ENCODE measurements around the gene FARSA.
A peak's percentile ranks its signal among the peaks of the same experiment; 100 is the strongest.

The FARSA gene

GRCh38 chr19:12970070-12970820, 36.7 kb upstream of the FARSA start:
- ATAC-seq, result no peak
- TF ChIP-seq ZNF70 (CRISPR knock-in tag; IDR thresholded peaks at IDR 0.05) (peak; percentile 70), ZNF565 (CRISPR knock-in tag; conservative IDR thresholded peaks at IDR 0.05; ENCODE audit: low read depth) (no peak)

DNA sequence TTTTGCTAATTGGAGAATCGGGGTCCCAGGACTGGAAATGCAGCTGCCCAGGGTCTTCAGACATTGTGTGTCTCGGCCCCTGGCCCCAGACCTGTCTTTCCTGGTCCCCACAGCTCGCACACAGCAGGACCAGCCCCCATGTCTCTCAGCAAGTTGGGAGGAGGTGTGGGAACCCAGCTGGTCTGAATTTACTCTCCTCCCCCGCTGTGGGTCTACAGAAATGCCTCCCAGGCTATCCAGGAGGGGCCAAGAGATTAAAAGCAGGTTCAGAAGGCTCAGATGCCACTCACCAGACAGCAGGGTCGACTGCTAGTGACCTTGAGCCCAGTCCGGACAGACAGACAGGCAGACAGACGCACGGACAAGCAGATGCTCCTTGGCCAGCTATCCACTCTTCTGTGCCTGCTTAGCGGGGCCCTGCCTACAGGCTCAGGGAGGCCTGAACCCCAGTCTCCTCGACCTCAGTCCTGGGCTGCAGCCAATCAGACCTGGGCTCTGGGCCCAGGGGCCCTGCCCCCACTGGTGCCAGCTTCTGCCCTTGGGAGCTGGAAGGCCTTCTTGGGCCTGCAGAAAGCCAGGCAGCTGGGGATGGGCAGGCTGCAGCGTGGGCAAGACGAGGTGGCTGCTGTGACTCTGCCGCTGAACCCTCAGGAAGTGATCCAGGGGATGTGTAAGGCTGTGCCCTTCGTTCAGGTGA, 35.9 kb upstream of the FARSA start, which contains the start of gene DAND5:
DAND5 (plus strand) TSS at position 285 of the 697 bp plus-strand sequence; CDS start at position 370, 85 bp downstream.
- TF ChIP-seq ZNF565 (CRISPR knock-in tag; conservative IDR thresholded peaks at IDR 0.05; ENCODE audit: low read depth) (0 out of 2 replicates have a peak, but pooled peaks have one; percentile 14), PPARA (CRISPR knock-in tag; IDR thresholded peaks at IDR 0.05; ENCODE audit: borderline replicate concordance) (0 out of 2 replicates have a peak, but pooled peaks have one; percentile 47), ISL1 (CRISPR knock-in tag; IDR thresholded peaks at IDR 0.05) (no peak)
- TF ChIP-seq, protein P1, sequence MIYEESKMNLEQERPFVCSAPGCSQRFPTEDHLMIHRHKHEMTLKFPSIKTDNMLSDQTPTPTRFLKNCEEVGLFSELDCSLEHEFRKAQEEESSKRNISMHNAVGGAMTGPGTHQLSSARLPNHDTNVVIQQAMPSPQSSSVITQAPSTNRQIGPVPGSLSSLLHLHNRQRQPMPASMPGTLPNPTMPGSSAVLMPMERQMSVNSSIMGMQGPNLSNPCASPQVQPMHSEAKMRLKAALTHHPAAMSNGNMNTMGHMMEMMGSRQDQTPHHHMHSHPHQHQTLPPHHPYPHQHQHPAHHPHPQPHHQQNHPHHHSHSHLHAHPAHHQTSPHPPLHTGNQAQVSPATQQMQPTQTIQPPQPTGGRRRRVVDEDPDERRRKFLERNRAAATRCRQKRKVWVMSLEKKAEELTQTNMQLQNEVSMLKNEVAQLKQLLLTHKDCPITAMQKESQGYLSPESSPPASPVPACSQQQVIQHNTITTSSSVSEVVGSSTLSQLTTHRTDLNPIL (CRISPR knock-in tag; IDR thresholded peaks at IDR 0.05; ENCODE audit: low read depth), result no peak

GRCh38 chr19:12967907-12968306, 34.4 kb upstream of the FARSA start:
- ATAC-seq, result no peak
- TF ChIP-seq BACH2 (CRISPR knock-in tag; IDR thresholded peaks at IDR 0.05; ENCODE audit: borderline replicate concordance), result no peak
- TF ChIP-seq RARB (CRISPR knock-in tag; IDR thresholded peaks at IDR 0.05), result no peak
- no peak for TF ChIP-seq ZNF70 (CRISPR knock-in tag; IDR thresholded peaks at IDR 0.05)
- no peak for TF ChIP-seq POU6F1 (CRISPR knock-in tag; IDR thresholded peaks at IDR 0.05; ENCODE audit: borderline replicate concordance, low read depth)
- TF ChIP-seq TOX (CRISPR knock-in tag; IDR thresholded peaks at IDR 0.05; ENCODE audit: borderline replicate concordance), result no peak
- TF ChIP-seq, protein P2, sequence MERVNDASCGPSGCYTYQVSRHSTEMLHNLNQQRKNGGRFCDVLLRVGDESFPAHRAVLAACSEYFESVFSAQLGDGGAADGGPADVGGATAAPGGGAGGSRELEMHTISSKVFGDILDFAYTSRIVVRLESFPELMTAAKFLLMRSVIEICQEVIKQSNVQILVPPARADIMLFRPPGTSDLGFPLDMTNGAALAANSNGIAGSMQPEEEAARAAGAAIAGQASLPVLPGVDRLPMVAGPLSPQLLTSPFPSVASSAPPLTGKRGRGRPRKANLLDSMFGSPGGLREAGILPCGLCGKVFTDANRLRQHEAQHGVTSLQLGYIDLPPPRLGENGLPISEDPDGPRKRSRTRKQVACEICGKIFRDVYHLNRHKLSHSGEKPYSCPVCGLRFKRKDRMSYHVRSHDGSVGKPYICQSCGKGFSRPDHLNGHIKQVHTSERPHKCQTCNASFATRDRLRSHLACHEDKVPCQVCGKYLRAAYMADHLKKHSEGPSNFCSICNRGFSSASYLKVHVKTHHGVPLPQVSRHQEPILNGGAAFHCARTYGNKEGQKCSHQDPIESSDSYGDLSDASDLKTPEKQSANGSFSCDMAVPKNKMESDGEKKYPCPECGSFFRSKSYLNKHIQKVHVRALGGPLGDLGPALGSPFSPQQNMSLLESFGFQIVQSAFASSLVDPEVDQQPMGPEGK (CRISPR knock-in tag; IDR thresholded peaks at IDR 0.05; ENCODE audit: borderline replicate concordance), result no peak
- TF ChIP-seq ZC3H10 (CRISPR knock-in tag; IDR thresholded peaks at IDR 0.05), result no peak
- no peak for TF ChIP-seq ZNF8 (CRISPR knock-in tag; IDR thresholded peaks at IDR 0.05)
- TF ChIP-seq PPARA (CRISPR knock-in tag; IDR thresholded peaks at IDR 0.05; ENCODE audit: borderline replicate concordance), result no peak
- no peak for TF ChIP-seq ZFP30 (CRISPR knock-in tag; IDR thresholded peaks at IDR 0.05)

More for the DNA sequence above, 35.9 kb upstream of the FARSA start, which contains the start of gene DAND5:
- peak; percentile 65 for ATAC-seq

DNA sequence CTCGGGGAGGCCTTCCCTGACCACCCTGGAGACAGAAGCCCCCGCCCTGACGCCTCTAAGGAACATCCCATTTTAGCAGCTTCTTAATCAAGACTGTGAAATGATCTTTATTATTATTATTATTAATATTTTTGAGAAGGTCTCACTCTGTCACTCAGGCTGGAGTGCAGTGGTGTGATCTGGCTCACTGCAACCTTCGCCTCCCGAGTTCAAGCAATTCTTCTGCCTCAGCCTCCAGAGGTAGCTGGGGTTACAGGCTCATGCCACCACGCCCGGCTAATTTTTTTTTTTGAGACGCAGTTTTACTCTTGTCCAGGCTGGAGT, 32.3 kb upstream of the FARSA start:
- no peak for TF ChIP-seq POU6F1 (CRISPR knock-in tag; IDR thresholded peaks at IDR 0.05; ENCODE audit: borderline replicate concordance, low read depth)
- no peak for TF ChIP-seq ZFP30 (CRISPR knock-in tag; IDR thresholded peaks at IDR 0.05)
- TF ChIP-seq ARNTL (CRISPR knock-in tag; IDR thresholded peaks at IDR 0.05; ENCODE audit: borderline replicate concordance, low read depth), result no peak
- no peak for TF ChIP-seq OSR1 (CRISPR knock-in tag; IDR thresholded peaks at IDR 0.05)
- no peak for TF ChIP-seq ZNF565 (CRISPR knock-in tag; conservative IDR thresholded peaks at IDR 0.05; ENCODE audit: low read depth)
- TF ChIP-seq, protein P2 (CRISPR knock-in tag; IDR thresholded peaks at IDR 0.05; ENCODE audit: borderline replicate concordance), result no peak
- TF ChIP-seq ZNF8 (CRISPR knock-in tag; IDR thresholded peaks at IDR 0.05), result no peak
- TF ChIP-seq CSRNP3 (CRISPR knock-in tag; IDR thresholded peaks at IDR 0.05), result no peak
- no peak for TF ChIP-seq ZFP3 (CRISPR knock-in tag; IDR thresholded peaks at IDR 0.05)
- no peak for TF ChIP-seq BACH2 (CRISPR knock-in tag; IDR thresholded peaks at IDR 0.05; ENCODE audit: borderline replicate concordance)
- ATAC-seq, result no peak

All from SK-N-SH treated with all-trans-retinoic acid at 6 μM for 48 hours (cell line).